Ectodermal cell (in vitro differentiated cells): ENCODE measurements around the gene SPIB.
"Not testable (repeated sequence)": the region's sequence is repeated elsewhere in the genome, so short reads cannot be mapped to it uniquely, and the experiment has no call there.

Experiments
- H3K27ac ChIP-seq: 2 replicates; pipeline ENCODE4 v1.7.0; 2013; ENCODE audit warnings: mild to moderate bottlenecking, low read depth, low read length; ENCODE audit not compliant: insufficient read depth, poor library complexity, severe bottlenecking
- H3K27me3 ChIP-seq: 2 replicates; pipeline ENCODE4 v1.7.0; 2013; ENCODE audit warnings: mild to moderate bottlenecking, low read length; ENCODE audit not compliant: insufficient read depth, control insufficient read depth, poor library complexity, severe bottlenecking
- H3K36me3 ChIP-seq: one replicate; pipeline ENCODE4 v1.7.0; 2013; ENCODE audit warnings: low read length; ENCODE audit not compliant: control insufficient read depth, insufficient read depth
- H3K4me1 ChIP-seq: one replicate; pipeline ENCODE4 v1.7.0; 2013; ENCODE audit warnings: low read length; ENCODE audit not compliant: control insufficient read depth, insufficient read depth
- H3K4me3 ChIP-seq: 2 replicates; pipeline ENCODE4 v1.7.0; 2013; ENCODE audit warnings: low read depth, low read length, control low read depth; ENCODE audit not compliant: insufficient read depth
- H3K9me3 ChIP-seq: 2 replicates; pipeline ENCODE4 v1.7.0; 2013; ENCODE audit warnings: mild to moderate bottlenecking, low read length, moderate library complexity; ENCODE audit not compliant: control insufficient read depth
- WGBS, 2 experiments: methylation state at CpG; one replicate each; pipeline ENCODE4 v1.1.7; 2013; ENCODE audit warnings: missing lambda C conversion rate in 2 of 2; 5-methylcytosine and 5-hydroxymethylcytosine counted together

The SPIB gene

GRCh38 chr19:50466706-50467039, 47.9 kb downstream of the SPIB start:
- Histone ChIP-seq H3K27ac (no peak overlapping the region), H3K4me1 (no peaks in the 10 kb centered on the region), H3K9me3 (no peaks in the 10 kb centered on the region), H3K4me3 (no peak overlapping the region), H3K27me3 (no peaks in the 10 kb centered on the region), H3K36me3 (no peaks in the 10 kb centered on the region)
- 89 to 90% methylated on average over 11 of the region's 11 CpGs for WGBS, 2 experiments

GRCh38 chr19:50467566-50467965, 48.8 kb downstream of the SPIB start:
- H3K4me1 ChIP-seq: no peaks in the 10 kb centered on the region
- H3K27me3 ChIP-seq: no peaks in the 10 kb centered on the region
- no peak overlapping the region for H3K4me3 ChIP-seq
- H3K27ac ChIP-seq: no peak overlapping the region
- no peaks in the 10 kb centered on the region for H3K36me3 ChIP-seq
- 90 to 91% methylated on average over 18 of the region's 18 CpGs for WGBS, 2 experiments
- no peaks in the 10 kb centered on the region for H3K9me3 ChIP-seq

DNA sequence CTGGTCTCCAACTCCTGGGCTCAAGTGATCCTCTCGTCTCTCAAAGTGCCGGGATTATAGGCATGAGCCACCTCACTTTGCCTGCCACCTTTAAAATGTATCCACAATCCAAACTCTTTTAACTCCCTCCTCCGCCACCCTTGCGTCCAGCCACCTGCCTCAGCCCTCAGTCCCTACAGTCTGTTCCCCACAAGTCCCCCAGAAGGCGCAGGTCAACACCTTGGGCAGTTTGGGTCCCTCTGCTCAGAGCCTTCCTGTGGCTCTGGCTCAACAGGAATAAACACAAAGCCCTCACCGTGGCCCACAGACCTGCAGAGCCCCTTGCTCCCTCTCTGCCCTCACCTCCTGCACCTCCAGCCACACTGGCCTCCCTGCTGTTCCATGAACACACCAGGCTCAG, 50.1 kb downstream of the SPIB start:
- no peaks in the 10 kb centered on the region for H3K4me1 ChIP-seq

GRCh38 chr19:50473336-50473735, 54.6 kb downstream of the SPIB start:
- H3K4me3 ChIP-seq, H3K4me1 ChIP-seq, H3K36me3 ChIP-seq, H3K9me3 ChIP-seq, H3K27me3 ChIP-seq, H3K27ac ChIP-seq: not testable (repeated sequence)
- WGBS, 2 experiments: 60 to 85% methylated on average over 3 of the region's 3 CpGs

More for the DNA sequence above, 50.1 kb downstream of the SPIB start:
- Histone ChIP-seq H3K9me3 (no peaks in the 10 kb centered on the region), H3K27me3 (no peaks in the 10 kb centered on the region), H3K36me3 (no peaks in the 10 kb centered on the region), H3K4me3 (no peak overlapping the region), H3K27ac (no peak overlapping the region)
- 90% methylated on average over 6 of the region's 6 CpGs for WGBS, 2 experiments

GRCh38 chr19:50475101-50475568, 56.4 kb downstream of the SPIB start:
- no peak overlapping the region for H3K4me3 ChIP-seq
- no peaks in the 10 kb centered on the region for H3K9me3 ChIP-seq
- peaks cover 4% of the 10 kb centered on the region for H3K36me3 ChIP-seq
- H3K27ac ChIP-seq: no peak overlapping the region
- 89 to 91% methylated on average over 12 of the region's 12 CpGs for WGBS, 2 experiments
- H3K4me1 ChIP-seq: no peaks in the 10 kb centered on the region
- H3K27me3 ChIP-seq: no peaks in the 10 kb centered on the region

- Histone ChIP-seq H3K4me1 (no peaks in the 10 kb centered on the region), H3K4me3 (peak overlapping the region; percentile 75), H3K27me3 (no peaks in the 10 kb centered on the region), H3K27ac (peak overlapping the region; percentile 6), H3K9me3 (no peaks in the 10 kb centered on the region), H3K36me3 (peaks cover 6% of the 10 kb centered on the region)
- 82% methylated on average over 29 of the region's 29 CpGs for WGBS, 2 experiments
Observed at GRCh38 chr19:50475736-50476223, 57.0 kb downstream of the SPIB start.

DNA sequence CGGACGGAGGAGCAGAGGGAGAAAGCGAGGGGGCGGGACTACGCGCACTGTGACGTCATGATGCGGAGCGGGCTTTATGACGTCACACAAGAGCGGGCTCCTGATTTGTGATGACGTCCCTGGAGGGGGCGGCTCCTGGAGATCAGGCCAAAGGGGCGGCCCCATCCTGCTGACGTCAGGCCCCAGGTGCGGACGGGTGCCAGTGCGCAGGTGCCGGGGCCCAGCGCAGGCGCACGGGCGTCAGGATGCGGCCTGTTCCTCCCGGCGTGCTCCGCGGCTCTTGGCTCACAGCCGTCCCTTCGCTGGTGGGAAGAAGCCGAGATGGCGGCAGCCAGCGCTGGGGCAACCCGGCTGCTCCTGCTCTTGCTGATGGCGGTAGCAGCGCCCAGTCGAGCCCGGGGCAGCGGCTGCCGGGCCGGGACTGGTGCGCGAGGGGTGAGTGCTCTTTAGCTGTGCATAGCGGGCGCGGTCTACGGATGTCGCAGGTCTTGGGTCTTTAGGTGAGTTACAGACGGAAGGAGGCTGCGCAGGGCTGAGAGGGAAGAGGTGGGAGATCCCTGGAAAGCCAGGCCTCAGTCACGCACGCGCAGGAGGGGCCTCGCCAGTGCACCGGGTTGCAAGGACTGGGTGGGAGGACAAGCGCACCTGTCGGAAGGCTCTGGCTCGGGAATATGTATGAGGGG, 57.6 kb downstream of the SPIB start, which contains the start of the genes EMC10 and GARIN5A:
TSS of gene EMC10 (plus strand) at position 284 of the 683 bp plus-strand sequence. CDS start at position 322, 38 bp downstream.
TSS of gene GARIN5A (minus strand) at position 625 of the 683 bp plus-strand sequence. CDS start at position 165, 460 bp downstream.
- H3K27ac ChIP-seq: peak within 1 kb of the TSS; percentile 91
- WGBS, 2 experiments: 7 to 9% methylated on average over 58 of the region's 58 CpGs
- H3K27me3 ChIP-seq: no peaks in the 10 kb centered on the region
- peak within 1 kb of the TSS; percentile 75 for H3K4me3 ChIP-seq
- H3K36me3 ChIP-seq: peaks cover 6% of the 10 kb centered on the region
- no peaks in the 10 kb centered on the region for H3K9me3 ChIP-seq
- H3K4me1 ChIP-seq: no peaks in the 10 kb centered on the region

DNA sequence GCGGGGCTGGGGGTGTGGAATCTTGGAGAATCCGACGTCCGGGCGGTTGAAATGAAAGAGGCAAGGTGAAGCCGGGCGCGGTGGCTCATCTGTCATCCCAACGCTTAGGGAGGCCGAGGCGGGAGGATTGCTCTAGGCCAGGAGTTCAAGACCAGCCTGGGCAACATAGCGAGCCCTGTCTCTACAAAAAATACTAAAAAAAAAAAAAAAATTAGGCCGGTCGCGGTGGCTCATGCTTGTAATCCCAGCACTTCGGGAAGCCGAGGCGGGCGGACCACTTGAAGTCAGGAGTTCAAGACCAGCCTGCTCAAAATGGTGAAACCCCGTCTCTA, 58.1 kb downstream of the SPIB start:
- WGBS, 2 experiments: 24 to 25% methylated on average over 20 of the region's 20 CpGs
- Histone ChIP-seq H3K27ac (peak overlapping the region; percentile 91), H3K27me3 (no peaks in the 10 kb centered on the region), H3K36me3 (peaks cover 6% of the 10 kb centered on the region), H3K9me3 (no peaks in the 10 kb centered on the region), H3K4me1 (no peaks in the 10 kb centered on the region), H3K4me3 (peak overlapping the region; percentile 75)

- Histone ChIP-seq H3K36me3 (peaks cover 6% of the 10 kb centered on the region), H3K9me3 (no peaks in the 10 kb centered on the region), H3K27me3 (no peaks in the 10 kb centered on the region), H3K4me3 (no peak overlapping the region), H3K27ac (no peak overlapping the region), H3K4me1 (no peaks in the 10 kb centered on the region)
- 95 to 96% methylated on average over 17 of the region's 17 CpGs for WGBS, 2 experiments
Observed at GRCh38 chr19:50477751-50478515, 59.2 kb downstream of the SPIB start.

GRCh38 chr19:50478901-50479715, 60.4 kb downstream of the SPIB start:
- 90 to 91% methylated on average over 19 of the region's 19 CpGs for WGBS, 2 experiments
- Histone ChIP-seq H3K36me3 (peaks cover 6% of the 10 kb centered on the region), H3K27ac (no peak overlapping the region), H3K9me3 (no peaks in the 10 kb centered on the region), H3K4me3 (no peak overlapping the region), H3K27me3 (no peaks in the 10 kb centered on the region), H3K4me1 (no peaks in the 10 kb centered on the region)
